GM12878 (cell line): ENCODE measurements around the gene SLFN14. TPM values are rescaled to one million over a fixed set of nuclear protein-coding genes. Genes with fewer than 3 reads are reported as not detected.

Source experiments
- BACH1 ChIP-seq: fragments of 450-650 bp; IDR thresholded peaks from 2 replicates; pipeline ENCODE4 v1.6.1; 2017; ENCODE audit warnings: mild to moderate bottlenecking, borderline replicate concordance
- CBX3 ChIP-seq: fragments of 200-600 bp; sonication (generic); IDR thresholded peaks from 2 replicates; pipeline ENCODE4 v1.6.1; 2016; ENCODE audit warnings: low read depth, borderline replicate concordance
- CTCF ChIP-seq, 3 experiments: IDR thresholded peaks in 2 of 3; conservative IDR thresholded peaks in 1 of 3; 2 replicates each; pipeline ENCODE4 v1.5.1; 2011; ENCODE audit warnings: low read depth in 3 of 3, low read length in 3 of 3, mild to moderate bottlenecking in 3 of 3, control low read depth in 2 of 3, moderate library complexity in 2 of 3, inconsistent platforms in 1 of 3, mixed read lengths in 1 of 3; ENCODE audit not compliant: control insufficient read depth in 2 of 3, insufficient read depth in 1 of 3; ENCODE audit errors: extremely low read depth in 1 of 3
- EED ChIP-seq: sonication (generic); IDR thresholded peaks from 2 replicates; pipeline ENCODE4 v1.6.1; 2016; ENCODE audit warnings: antibody characterized with exemption, low read depth
- ELK1 ChIP-seq: IDR thresholded peaks from 2 replicates; pipeline ENCODE4 v1.6.1; 2012; ENCODE audit warnings: low read depth, low read length, improper control_type of control experiment
- FOXM1 ChIP-seq: IDR thresholded peaks from 2 replicates; pipeline ENCODE4 v1.6.1; 2012; ENCODE audit warnings: low read depth, mild to moderate bottlenecking, inconsistent platforms, low read length, moderate library complexity
- GATAD2B ChIP-seq: fragments of 450-650 bp; conservative IDR thresholded peaks from 2 replicates; pipeline ENCODE4 v1.6.1; 2017; ENCODE audit warnings: low read depth, mild to moderate bottlenecking, moderate library complexity
- HCFC1 ChIP-seq: fragments of 150-350 bp; IDR thresholded peaks from 2 replicates; pipeline ENCODE4 v1.6.1; 2014; ENCODE audit warnings: low read length
- HDAC6 ChIP-seq: fragments of 200-600 bp; sonication (generic); IDR thresholded peaks from one replicate; pipeline ENCODE4 v1.8.0; 2017; ENCODE audit warnings: antibody characterized with exemption; ENCODE audit not compliant: unreplicated experiment
- NR2F1 ChIP-seq: fragments of 450-650 bp; conservative IDR thresholded peaks from 2 replicates; pipeline ENCODE4 v1.6.1; 2017; ENCODE audit warnings: mild to moderate bottlenecking
- POLR2A ChIP-seq: IDR thresholded peaks from 2 replicates; pipeline ENCODE4 v1.6.1; 2011; ENCODE audit warnings: low read depth, mild to moderate bottlenecking, low read length
- RAD21 ChIP-seq: IDR thresholded peaks from 2 replicates; pipeline ENCODE4 v1.6.1; 2011; ENCODE audit warnings: mild to moderate bottlenecking, low read depth, low read length, moderate library complexity; ENCODE audit not compliant: insufficient read depth
- RFX5 ChIP-seq: IDR thresholded peaks from 2 replicates; pipeline ENCODE4 v1.6.1; 2011; ENCODE audit warnings: low read depth, low read length, improper control_type of control experiment
- SP1 ChIP-seq: IDR thresholded peaks from one replicate; pipeline ENCODE4 v1.6.1; 2011; ENCODE audit warnings: low read depth, low read length
- TAF1 ChIP-seq: IDR thresholded peaks from 2 replicates; pipeline ENCODE4 v1.6.1; 2011; ENCODE audit warnings: mild to moderate bottlenecking, low read depth, low read length, borderline replicate concordance
- TBL1XR1 ChIP-seq: IDR thresholded peaks from 2 replicates; pipeline ENCODE4 v1.6.1; 2012; ENCODE audit warnings: low read depth, low read length, improper control_type of control experiment
- USF1 ChIP-seq: IDR thresholded peaks from 2 replicates; pipeline ENCODE4 v1.6.1; 2011; ENCODE audit warnings: borderline replicate concordance, low read depth, mild to moderate bottlenecking, moderate library complexity, mixed read lengths, low read length; ENCODE audit not compliant: insufficient read depth; ENCODE audit errors: extremely low read length
- YY1 ChIP-seq: IDR thresholded peaks from 2 replicates; pipeline ENCODE4 v1.6.1; 2011; ENCODE audit warnings: low read depth, mild to moderate bottlenecking, low read length
- ZBTB40 ChIP-seq: fragments of 450-650 bp; IDR thresholded peaks from 2 replicates; pipeline ENCODE4 v1.6.1; 2016; ENCODE audit warnings: mild to moderate bottlenecking, moderate library complexity, borderline replicate concordance
- ZNF24 ChIP-seq: fragments of 450-650 bp; IDR thresholded peaks from 2 replicates; pipeline ENCODE4 v1.6.1; 2017; ENCODE audit warnings: antibody characterized with exemption, mild to moderate bottlenecking
- ZNF384 ChIP-seq: IDR thresholded peaks from 2 replicates; pipeline ENCODE4 v1.6.1; 2012; ENCODE audit warnings: low read depth, mild to moderate bottlenecking, low read length, improper control_type of control experiment, borderline replicate concordance
- ZZZ3 ChIP-seq: IDR thresholded peaks from 2 replicates; pipeline ENCODE4 v1.6.1; 2011; ENCODE audit warnings: low read depth; ENCODE audit not compliant: control insufficient read depth, insufficient read length
- polyA plus RNA-seq, 11 experiments: library from polyadenylated mRNA; depleted of rRNA in 4 of 11; unstranded in 6 of 11; stranded (reverse) in 5 of 11; fragments of >200 nt; fragmentation: Nextera tagmentation in 4 of 11; fragmentation: Illumina TruSeq in 1 of 11; extraction: Ambion mirVana in 4 of 11; extraction: Trizol in 1 of 11; gene quantifications; 1 replicate in 1 of 11; 2 replicates in 10 of 11; pipeline versions ENCODE4 v1.2.1 to v1.2.3, GENCODE V29; 2011 to 2016; ENCODE audit warnings: inconsistent platforms in 2 of 11, missing spikeins in 2 of 11, low read depth in 1 of 11
- total RNA-seq, 4 experiments: library from RNA; depleted of rRNA in 3 of 4; stranded (reverse); fragments of >200 nt in 3 of 4; fragmentation: Illumina TruSeq in 1 of 4; extraction: Trizol in 1 of 4; gene quantifications; 2 replicates each; pipeline versions ENCODE4 v1.2.1 to v1.2.3, GENCODE V29; 2013 to 2021

SLFN14 gene
- total and polyA plus RNA-seq, 10 of the 15 experiments (the other 5 are each of a cell fraction or from before 2014, with no cell fraction given), result 0.06 to 0.11 (median 0.06) TPM; not detected in 7

GRCh38 chr17:35587074-35587961 lies 26.7 kb upstream of the SLFN14 start, which contains the start of gene AP2B1 (continued):
- TF ChIP-seq HCFC1, result peak; percentile 93
- peak; percentile 88 for TF ChIP-seq POLR2A
- peak; percentile 50; the same call in 1 of the 2 replicates for TF ChIP-seq GATAD2B
- peak; percentile 51; the same call in 1 of the 2 replicates for TF ChIP-seq TBL1XR1
- peak; percentile 80 for TF ChIP-seq ZBTB40
- no peak; a peak in 1 of 6 replicates for TF ChIP-seq CTCF (IDR thresholded peaks at IDR 0.05 in 2 of 3, conservative IDR thresholded peaks at IDR 0.05 in 1 of 3; ENCODE audit: control insufficient read depth in 2 of 3, extremely low read depth in 1 of 3, insufficient read depth in 1 of 3, low read depth in 3 of 3, low read length in 3 of 3)
- peak; percentile 80 for TF ChIP-seq ELK1
- TF ChIP-seq RFX5, result peak; percentile 62; the same call in 1 of the 2 replicates
- TF ChIP-seq RAD21, result no peak
- TF ChIP-seq NR2F1, result peak; percentile 46; the same call in 1 of the 2 replicates
- peak; percentile 12; the same call in 1 of the 2 replicates for TF ChIP-seq EED
- TF ChIP-seq TAF1, result peak; percentile 78
- peak; percentile 100 for TF ChIP-seq YY1
- no peak for TF ChIP-seq HDAC6
- TF ChIP-seq USF1, result no peak
- no peak for TF ChIP-seq CBX3
- TF ChIP-seq SP1, result peak; percentile 60
- TF ChIP-seq BACH1, result no peak; the same call in 1 of the 2 replicates
- no peak for TF ChIP-seq ZZZ3
- TF ChIP-seq FOXM1, result no peak
- TF ChIP-seq ZNF24, result no peak
- no peak for TF ChIP-seq ZNF384
